T-helper 17 cell (primary cell): ENCODE results near the gene PACRG. TPM values are rescaled to one million over a fixed set of nuclear protein-coding genes. Genes with fewer than 3 reads are reported as not detected.

ENCODE experiments used
- ATAC-seq: fragments of 150-1000 bp; cut with Tn5 transposase; 2 replicates; pipeline ENCODE4 v1.10.0; 2021; ENCODE audit warnings: mild to moderate bottlenecking, moderate library complexity
- DNase-seq, 3 donors: peaks; one replicate each; pipeline versions ENCODE4 v3.0.0 to v3.0.0-alpha.2; 2020 to 2021
- H3K9me3 ChIP-seq: one replicate; pipeline ENCODE4 v1.7.0; 2013; ENCODE audit warnings: low read length, mild to moderate bottlenecking; ENCODE audit not compliant: control insufficient read depth, poor library complexity, severe bottlenecking
- H3K27ac Mint-ChIP-seq: one replicate; pipeline ENCODE4 v1.8.0; 2022; ENCODE audit warnings: mild to moderate bottlenecking, moderate library complexity, mixed read lengths
- H3K27me3 Mint-ChIP-seq: one replicate; pipeline ENCODE4 v1.8.0; 2022; ENCODE audit warnings: mixed read lengths
- H3K36me3 Mint-ChIP-seq: one replicate; pipeline ENCODE4 v1.8.0; 2022; ENCODE audit warnings: low read depth, mixed read lengths
- H3K4me1 Mint-ChIP-seq: one replicate; pipeline ENCODE4 v1.8.0; 2022; ENCODE audit warnings: mild to moderate bottlenecking, mixed read lengths
- H3K4me3 Mint-ChIP-seq: one replicate; pipeline ENCODE4 v1.8.0; 2022; ENCODE audit warnings: mild to moderate bottlenecking, moderate library complexity, mixed read lengths
- total RNA-seq, 4 donors: library from RNA in 2 of 4; stranded (reverse) in 2 of 4; gene quantifications; one replicate each; pipeline ENCODE4 v1.2.3 and lab custom pipeline; 2022 to 2026

The PACRG gene
- total RNA-seq, 2 donors from 2014 or later = 1.6 to 2.0 TPM

DNA sequence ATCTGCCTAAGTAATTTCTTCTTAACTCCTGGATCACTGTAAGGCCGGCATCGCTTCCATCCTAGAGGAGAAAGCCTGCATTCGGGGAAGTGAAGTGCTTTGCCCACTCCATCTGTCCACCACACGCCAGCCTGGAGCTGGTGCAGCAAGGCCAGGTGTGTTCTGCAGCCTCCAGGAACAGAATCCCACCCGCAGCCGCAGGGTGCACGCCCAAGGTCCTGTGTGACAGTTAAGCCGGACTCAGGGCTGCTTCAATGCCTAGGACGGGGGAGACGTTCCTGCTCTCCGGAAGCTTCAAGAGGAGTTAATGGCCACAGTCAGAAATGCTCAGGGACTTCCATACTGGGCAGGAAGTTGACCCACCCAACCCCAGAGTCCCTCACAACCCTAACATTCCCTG, 600.6 kb downstream of the PACRG start:
- H3K36me3 Mint-ChIP-seq = no peaks in the 10 kb centered on the region

DNA sequence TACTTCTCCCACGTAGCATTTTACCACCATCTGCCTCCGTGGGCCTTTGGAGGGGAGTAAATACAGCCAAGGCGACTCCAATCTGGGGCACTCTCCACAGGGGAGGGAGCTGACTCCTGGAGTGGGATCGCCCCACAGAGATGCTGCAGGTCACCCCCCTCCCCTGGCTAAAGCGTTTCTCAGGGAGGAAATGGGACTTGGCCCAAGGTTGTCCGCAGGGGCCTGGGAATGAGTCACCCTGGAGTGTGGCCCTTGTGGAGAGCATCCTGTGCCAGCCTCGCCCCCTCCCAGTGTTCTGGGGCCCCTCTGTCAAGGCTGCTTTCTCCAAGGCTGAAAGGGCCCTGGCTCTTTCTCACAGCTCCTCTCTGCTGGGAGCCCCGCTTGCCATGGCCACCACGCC, 602.2 kb downstream of the PACRG start:
- no peaks in the 10 kb centered on the region for H3K9me3 ChIP-seq
- no peak overlapping the region for H3K27ac Mint-ChIP-seq
- DNase-seq (no peak), ATAC-seq (no peak)
- no peaks in the 10 kb centered on the region for H3K4me1 Mint-ChIP-seq
- H3K36me3 Mint-ChIP-seq = no peaks in the 10 kb centered on the region
- H3K27me3 Mint-ChIP-seq = peaks cover 23% of the 10 kb centered on the region
- no peak overlapping the region for H3K4me3 Mint-ChIP-seq

More for the DNA sequence above, 600.6 kb downstream of the PACRG start:
- H3K27me3 Mint-ChIP-seq = peaks cover 17% of the 10 kb centered on the region
- no peaks in the 10 kb centered on the region for H3K4me1 Mint-ChIP-seq
- no peak overlapping the region for H3K4me3 Mint-ChIP-seq
- H3K27ac Mint-ChIP-seq = no peak overlapping the region
- ATAC-seq (no peak), DNase-seq (no peak)
- H3K9me3 ChIP-seq = no peaks in the 10 kb centered on the region

DNA sequence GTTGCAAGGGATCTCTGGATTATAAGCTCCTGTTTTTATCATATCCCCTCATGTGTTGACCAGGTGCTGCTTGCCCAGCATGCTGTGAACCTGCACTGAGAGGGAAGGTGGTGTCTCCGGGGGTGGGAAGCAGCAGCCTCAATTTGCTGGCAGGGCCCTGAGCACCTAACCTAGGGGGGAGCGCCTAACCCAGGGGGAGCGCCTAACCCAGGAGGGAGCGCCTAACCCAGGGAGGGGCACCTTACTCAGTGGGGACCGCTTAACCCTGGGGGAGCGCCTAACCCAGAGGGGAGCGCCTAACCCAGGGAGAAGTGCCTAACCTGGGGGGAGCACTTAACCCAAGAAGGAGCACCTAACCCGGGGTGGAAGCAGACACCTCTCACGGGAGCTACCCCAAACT, 603.5 kb downstream of the PACRG start:
- Mint-ChIP-seq H3K4me1 (peaks cover 2% of the 10 kb centered on the region), H3K4me3 (no peak overlapping the region), H3K27ac (no peak overlapping the region), H3K27me3 (peaks cover 29% of the 10 kb centered on the region), H3K36me3 (no peaks in the 10 kb centered on the region)
- no peaks in the 10 kb centered on the region for H3K9me3 ChIP-seq
- no peak for ATAC-seq
- no peak for DNase-seq

- Mint-ChIP-seq H3K4me3 (no peak overlapping the region), H3K4me1 (peaks cover 6% of the 10 kb centered on the region), H3K36me3 (no peaks in the 10 kb centered on the region), H3K27me3 (peaks cover 36% of the 10 kb centered on the region), H3K27ac (no peak overlapping the region)
- no peaks in the 10 kb centered on the region for H3K9me3 ChIP-seq
- DNase-seq (no peak), ATAC-seq (no peak)
These were observed 604.8 kb downstream of the PACRG start for GRCh38 chr6:163332575-163332974.

GRCh38 chr6:163333038-163333437, 605.3 kb downstream of the PACRG start:
- peaks cover 36% of the 10 kb centered on the region for H3K27me3 Mint-ChIP-seq
- ATAC-seq (no peak), DNase-seq (no peak)
- H3K36me3 Mint-ChIP-seq = no peaks in the 10 kb centered on the region
- H3K4me1 Mint-ChIP-seq = peaks cover 6% of the 10 kb centered on the region
- no peaks in the 10 kb centered on the region for H3K9me3 ChIP-seq
- no peak overlapping the region for H3K4me3 Mint-ChIP-seq
- no peak overlapping the region for H3K27ac Mint-ChIP-seq

GRCh38 chr6:163333701-163334663, 606.2 kb downstream of the PACRG start:
- DNase-seq (no peak), ATAC-seq (no peak)
- Mint-ChIP-seq H3K27me3 (peaks cover 41% of the 10 kb centered on the region), H3K36me3 (no peaks in the 10 kb centered on the region), H3K4me3 (no peak overlapping the region), H3K4me1 (peaks cover 6% of the 10 kb centered on the region), H3K27ac (no peak overlapping the region)
- no peaks in the 10 kb centered on the region for H3K9me3 ChIP-seq

DNA sequence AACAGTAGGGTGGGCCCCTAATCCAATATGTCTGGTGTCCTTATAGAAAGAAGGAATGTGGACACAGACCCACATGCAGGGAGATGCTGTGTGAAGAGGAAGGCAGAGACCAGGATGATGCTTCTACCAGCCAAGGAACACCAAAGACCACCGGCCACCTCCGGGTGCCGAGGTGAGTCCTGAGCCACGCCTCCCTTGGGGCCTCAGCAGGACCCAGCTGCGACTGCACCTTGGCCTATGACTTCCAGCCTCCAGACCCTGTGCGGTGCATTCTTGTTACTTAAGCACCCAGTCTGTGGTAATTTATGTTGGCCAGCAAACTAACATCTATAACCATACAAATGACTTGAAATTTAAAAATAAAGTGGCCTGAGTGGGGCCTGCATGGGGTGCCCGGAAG, 607.3 kb downstream of the PACRG start:
- ATAC-seq (no peak), DNase-seq (no peak)
- no peaks in the 10 kb centered on the region for H3K9me3 ChIP-seq
- Mint-ChIP-seq H3K36me3 (no peaks in the 10 kb centered on the region), H3K27me3 (peaks cover 41% of the 10 kb centered on the region), H3K27ac (no peak overlapping the region), H3K4me1 (peaks cover 6% of the 10 kb centered on the region), H3K4me3 (no peak overlapping the region)

GRCh38 chr6:163335671-163336545, 608.1 kb downstream of the PACRG start:
- ATAC-seq (no peak), DNase-seq (no peak)
- H3K9me3 ChIP-seq = no peaks in the 10 kb centered on the region
- peaks cover 41% of the 10 kb centered on the region for H3K27me3 Mint-ChIP-seq
- H3K4me3 Mint-ChIP-seq = no peak overlapping the region
- peaks cover 6% of the 10 kb centered on the region for H3K4me1 Mint-ChIP-seq
- H3K36me3 Mint-ChIP-seq = no peaks in the 10 kb centered on the region
- no peak overlapping the region for H3K27ac Mint-ChIP-seq

DNA sequence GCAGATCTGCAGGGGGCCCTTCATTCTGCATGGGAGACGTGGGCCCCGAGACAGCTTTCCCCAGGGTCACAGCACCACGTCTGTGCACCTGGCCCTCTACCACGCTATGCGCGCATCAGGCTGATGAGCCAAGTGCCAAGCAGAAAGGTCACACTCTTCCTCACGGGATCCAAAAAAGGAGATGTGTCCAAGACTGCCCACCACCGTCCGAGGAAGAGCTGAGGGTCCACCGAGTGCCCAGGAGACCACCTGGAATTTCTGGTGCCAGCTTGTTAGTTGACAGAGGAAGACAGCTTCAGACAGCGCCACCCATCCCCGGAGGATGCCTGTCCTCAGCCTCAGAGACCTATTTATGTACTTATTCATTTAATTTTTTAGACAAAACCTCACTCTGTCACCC, 609.2 kb downstream of the PACRG start:
- Mint-ChIP-seq H3K36me3 (no peaks in the 10 kb centered on the region), H3K4me1 (peaks cover 6% of the 10 kb centered on the region), H3K4me3 (no peak overlapping the region), H3K27me3 (peaks cover 41% of the 10 kb centered on the region), H3K27ac (no peak overlapping the region)
- ATAC-seq (no peak), DNase-seq (no peak)
- no peaks in the 10 kb centered on the region for H3K9me3 ChIP-seq

DNA sequence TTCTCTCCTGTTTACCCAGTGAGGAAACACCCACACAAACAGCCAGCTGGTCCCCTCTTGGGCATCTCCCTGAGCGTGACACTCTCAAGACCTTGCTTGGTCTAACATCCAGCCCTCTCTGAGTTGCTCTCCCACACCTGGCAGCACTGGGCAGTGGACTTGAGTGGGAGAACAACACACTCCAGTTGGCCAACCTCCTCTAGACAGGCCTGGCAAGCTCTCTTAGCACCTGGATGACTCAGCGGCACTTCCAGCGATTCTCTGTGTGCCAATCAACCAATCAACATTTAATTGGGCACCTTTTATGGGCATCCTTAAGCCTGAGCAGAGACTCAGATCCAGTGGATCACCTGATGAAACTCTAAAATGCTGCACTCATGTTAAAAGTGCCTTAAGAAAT, 610.2 kb downstream of the PACRG start:
- no peaks in the 10 kb centered on the region for H3K36me3 Mint-ChIP-seq
- DNase-seq (no peak), ATAC-seq (no peak)
- peaks cover 6% of the 10 kb centered on the region for H3K4me1 Mint-ChIP-seq
- H3K4me3 Mint-ChIP-seq = no peak overlapping the region
- no peak overlapping the region for H3K27ac Mint-ChIP-seq
- H3K27me3 Mint-ChIP-seq = peaks cover 41% of the 10 kb centered on the region
- H3K9me3 ChIP-seq = no peaks in the 10 kb centered on the region

DNA sequence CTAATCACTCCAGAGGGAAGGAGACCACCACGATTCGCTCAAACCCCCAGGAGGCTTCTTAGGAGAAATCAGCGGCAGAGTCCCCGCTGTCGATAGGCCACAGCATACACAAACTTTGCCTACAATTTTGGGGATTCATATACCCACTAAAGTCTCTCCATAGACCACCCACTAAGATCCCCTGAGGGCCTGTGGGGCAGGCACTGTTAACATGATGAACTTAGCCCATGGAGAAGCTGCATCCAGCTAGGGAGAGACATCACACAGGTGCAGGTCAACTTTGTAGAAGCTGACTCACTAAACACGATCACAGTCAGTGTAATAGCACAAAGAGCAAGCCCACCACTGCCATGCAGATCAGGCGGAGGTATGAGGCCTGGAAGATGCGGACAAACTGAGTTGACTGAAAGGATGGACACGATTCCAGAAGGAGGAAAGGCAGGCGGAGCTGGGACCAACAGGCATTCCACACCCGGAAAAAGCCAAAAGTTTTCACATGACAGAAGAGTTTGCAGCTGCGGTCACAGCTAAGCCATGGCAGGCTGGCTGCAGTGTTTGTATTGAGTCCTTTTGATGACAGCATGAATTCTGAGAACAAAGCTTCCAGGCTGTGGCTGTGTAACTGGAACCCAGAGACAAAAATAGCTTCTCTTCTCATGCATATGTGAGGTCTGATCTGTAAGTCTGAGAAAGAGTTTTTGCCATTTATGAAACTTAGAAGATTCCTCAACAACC, 611.1 kb downstream of the PACRG start:
- no peak for DNase-seq
- Mint-ChIP-seq H3K4me3 (no peak overlapping the region), H3K27me3 (peaks cover 34% of the 10 kb centered on the region), H3K36me3 (no peaks in the 10 kb centered on the region), H3K4me1 (peaks cover 6% of the 10 kb centered on the region), H3K27ac (no peak overlapping the region)
- H3K9me3 ChIP-seq = no peaks in the 10 kb centered on the region
- ATAC-seq = no peak

DNA sequence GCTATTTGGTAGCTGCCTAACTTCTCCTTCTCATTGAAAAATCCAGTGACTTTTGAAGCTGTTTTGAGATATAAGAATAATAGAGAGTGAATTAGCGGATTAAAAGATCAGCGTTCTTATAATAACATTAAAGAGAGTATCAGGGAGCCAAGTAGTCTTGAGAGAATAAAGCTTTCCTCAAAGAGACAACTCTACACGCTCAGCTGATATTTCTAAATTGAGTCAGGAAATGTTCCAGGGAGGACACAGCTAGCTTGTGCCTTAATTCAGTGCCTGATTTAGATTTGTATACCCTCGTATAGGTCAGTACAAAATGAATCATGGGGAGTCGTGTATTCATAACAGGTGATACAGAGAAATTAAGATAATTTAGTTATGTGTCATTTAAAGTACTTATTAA, 611.7 kb downstream of the PACRG start:
- Mint-ChIP-seq H3K36me3 (no peaks in the 10 kb centered on the region), H3K27me3 (peaks cover 28% of the 10 kb centered on the region), H3K4me3 (no peak overlapping the region), H3K27ac (no peak overlapping the region), H3K4me1 (peaks cover 6% of the 10 kb centered on the region)
- H3K9me3 ChIP-seq = no peaks in the 10 kb centered on the region
- DNase-seq (no peak), ATAC-seq (no peak)
